ENCODE results near the gene TESPA1. TPM values are rescaled to one million over a fixed set of nuclear protein-coding genes. Genes with fewer than 3 reads are reported as not detected.

Gene TESPA1
- total RNA-seq (2022; extraction: Qiagen RNA extraction), result not detected in 5 replicates

GRCh38 chr12:54984658-54985376, at the start of gene TESPA1:
TESPA1 (minus strand) TSS chr12:54984762; CDS start chr12:54974562, 10,200 bp downstream.

GRCh38 chr12:55019784-55020183, 35.2 kb upstream of the TESPA1 start, which contains the start of gene NEUROD4:
NEUROD4 (plus strand) TSS chr12:55019974; CDS start chr12:55026440, 6,466 bp downstream.

Other genes with a start within 250 kb of the TESPA1 start
- not detected in 5 replicates for gene MUCL1, start 130.2 kb downstream of the TESPA1 start, total RNA-seq (2022; extraction: Qiagen RNA extraction)
- gene NEUROD4, start 35.2 kb upstream of the TESPA1 start, total RNA-seq (2022; extraction: Qiagen RNA extraction), result 0.02 TPM in 1 of 5 replicates, not detected in the others
- gene OR9K2, start 141.6 kb upstream of the TESPA1 start, total RNA-seq (2022; extraction: Qiagen RNA extraction), result not detected in 5 replicates
- not detected in 5 replicates for gene OR10A7, start 236.3 kb upstream of the TESPA1 start, total RNA-seq (2022; extraction: Qiagen RNA extraction)

All from A549 treated with CORT108297 at 1 μM for 4 hours (cell line).